ENCODE data around the gene NXF1.
"Not testable (repeated sequence)": the region's sequence is repeated elsewhere in the genome, so short reads cannot be mapped to it uniquely, and the experiment has no call there.

Gene NXF1

GRCh38 chr11:62832336-62833234 is 27.3 kb upstream of the NXF1 start, which contains the start of gene TEX54:
Gene TEX54 (minus strand): TSS chr11:62832841.
- DNase-seq (ENCODE audit: low read depth in 2 of 2, low spot score in 1 of 2): no peak

GRCh38 chr11:62831520-62832335 is 26.5 kb upstream of the NXF1 start, which contains the start of gene STX5:
Gene STX5 (minus strand): TSS chr11:62832051. CDS start chr11:62831243, 808 bp downstream.
- DNase-seq (ENCODE audit: low read depth in 2 of 2, low spot score in 1 of 2): peak; percentile 99

GRCh38 chr11:62830904-62831519 is 25.8 kb upstream of the NXF1 start:
- no peak for DNase-seq (ENCODE audit: low read depth in 2 of 2, low spot score in 1 of 2)

- not testable (repeated sequence) for DNase-seq (ENCODE audit: low read depth in 2 of 2, low spot score in 1 of 2)
Observed at GRCh38 chr11:62828130-62828529, 22.9 kb upstream of the NXF1 start.

- DNase-seq (ENCODE audit: low read depth in 2 of 2, low spot score in 1 of 2): no peak
Observed at GRCh38 chr11:62823677-62824076, 18.4 kb upstream of the NXF1 start.

GRCh38 chr11:62817129-62817528 is 11.9 kb upstream of the NXF1 start:
- no peak for DNase-seq (ENCODE audit: low read depth in 2 of 2, low spot score in 1 of 2)

- no peak for DNase-seq (ENCODE audit: low read depth in 2 of 2, low spot score in 1 of 2)
Observed at GRCh38 chr11:62816557-62816956, 11.3 kb upstream of the NXF1 start.

GRCh38 chr11:62811659-62812058 is 6.4 kb upstream of the NXF1 start:
- DNase-seq (ENCODE audit: low read depth in 2 of 2, low spot score in 1 of 2): no peak

GRCh38 chr11:62810748-62811147 is 5.5 kb upstream of the NXF1 start:
- no peak for DNase-seq (ENCODE audit: low read depth in 2 of 2, low spot score in 1 of 2)

GRCh38 chr11:62806611-62807121 is 1.4 kb upstream of the NXF1 start:
- no peak for DNase-seq (ENCODE audit: low read depth in 2 of 2, low spot score in 1 of 2)

- DNase-seq (ENCODE audit: low read depth in 2 of 2, low spot score in 1 of 2): no peak
Observed at GRCh38 chr11:62805961-62806441, 761 bp upstream of the NXF1 start.

GRCh38 chr11:62804310-62805075 is 747 bp downstream of the NXF1 start:
- DNase-seq (ENCODE audit: low read depth in 2 of 2, low spot score in 1 of 2): no peak

GRCh38 chr11:62801071-62801470 is 4.2 kb downstream of the NXF1 start:
- DNase-seq (ENCODE audit: low read depth in 2 of 2, low spot score in 1 of 2): no peak

GRCh38 chr11:62799486-62799885 is 5.8 kb downstream of the NXF1 start:
- no peak for DNase-seq (ENCODE audit: low read depth in 2 of 2, low spot score in 1 of 2)

- DNase-seq (ENCODE audit: low read depth in 2 of 2, low spot score in 1 of 2): no peak
Observed at GRCh38 chr11:62796281-62796680, 9.0 kb downstream of the NXF1 start.

- no peak for DNase-seq (ENCODE audit: low read depth in 2 of 2, low spot score in 1 of 2)
Observed at GRCh38 chr11:62794201-62794775, 11.0 kb downstream of the NXF1 start.

GRCh38 chr11:62792202-62792575 is 13.1 kb downstream of the NXF1 start:
- no peak for DNase-seq (ENCODE audit: low read depth in 2 of 2, low spot score in 1 of 2)

GRCh38 chr11:62791501-62792201 is 13.6 kb downstream of the NXF1 start, which contains the start of gene TMEM223:
Gene TMEM223 (minus strand): TSS chr11:62792006. CDS start chr11:62791994, 12 bp downstream.
- DNase-seq (ENCODE audit: low read depth in 2 of 2, low spot score in 1 of 2): peak; percentile 71 to 80

GRCh38 chr11:62789576-62789975 is 15.7 kb downstream of the NXF1 start:
- DNase-seq (ENCODE audit: low read depth in 2 of 2, low spot score in 1 of 2): no peak
